Lung (tissue), 12 donors: ENCODE results near the gene PHLDB2. TPM values are rescaled to one million over a fixed set of nuclear protein-coding genes. Genes with fewer than 3 reads are reported as not detected.
A peak's percentile ranks its signal among the peaks of the same experiment; 100 is the strongest.

Experiments
- ATAC-seq: fragments of 200-7000 bp; cut with Tn5 transposase; one replicate; pipeline ENCODE4 v1.9.1; 2020; ENCODE audit warnings: moderate number of reproducible peaks; ENCODE audit not compliant: insufficient read depth, low FRiP score
- DNase-seq, 3 donors: peaks; one replicate each; pipeline ENCODE4 v3.0.0-alpha.2; 2013 to 2017
- H3K27ac ChIP-seq, 2 donors: one replicate each; pipeline ENCODE4 v1.5.1; 2013; ENCODE audit warnings: mild to moderate bottlenecking in 2 of 2, moderate library complexity in 2 of 2, control low read depth in 1 of 2, inconsistent platforms in 1 of 2, low read depth in 1 of 2, low read length in 1 of 2
- H3K27me3 ChIP-seq, 3 donors: one replicate each; pipeline ENCODE4 v1.5.1; 2013; ENCODE audit warnings: low read length in 2 of 3; ENCODE audit not compliant: control insufficient read depth in 3 of 3, insufficient read depth in 3 of 3
- H3K36me3 ChIP-seq, 4 donors: one replicate each; pipeline ENCODE4 v1.5.1; 2013; ENCODE audit warnings: low read length in 4 of 4, mild to moderate bottlenecking in 1 of 4, moderate library complexity in 1 of 4; ENCODE audit not compliant: control insufficient read depth in 4 of 4, insufficient read depth in 4 of 4
- H3K4me1 ChIP-seq, 5 donors: one replicate each; pipeline ENCODE4 v1.5.1; 2013; ENCODE audit warnings: low read length in 5 of 5, mild to moderate bottlenecking in 2 of 5, moderate library complexity in 1 of 5; ENCODE audit not compliant: control insufficient read depth in 5 of 5, insufficient read depth in 5 of 5
- H3K4me3 ChIP-seq: one replicate; pipeline ENCODE4 v1.5.1; 2013; ENCODE audit warnings: mild to moderate bottlenecking, control low read depth, moderate library complexity
- H3K9ac ChIP-seq, 2 donors: one replicate each; pipeline ENCODE4 v1.5.1; 2013; ENCODE audit warnings: low read length in 2 of 2, control low read depth in 1 of 2; ENCODE audit not compliant: insufficient read depth in 1 of 2
- H3K9me3 ChIP-seq, 4 donors: one replicate each; pipeline ENCODE4 v1.5.1; 2013; ENCODE audit warnings: low read length in 3 of 4, mild to moderate bottlenecking in 1 of 4, moderate library complexity in 1 of 4; ENCODE audit not compliant: control insufficient read depth in 4 of 4, insufficient read depth in 3 of 4
- CTCF ChIP-seq: IDR thresholded peaks from 2 replicates; pipeline ENCODE4 v1.5.1; 2012; ENCODE audit warnings: mild to moderate bottlenecking; ENCODE audit errors: control extremely low read depth, extremely low read depth
- whole genome bisulfite sequencing, 2 donors: extraction: QIAGEN DNeasy Blood & Tissue Kit; methylation state at CpG; one replicate each; pipeline ENCODE4 v1.1.7; 2013; 5-methylcytosine and 5-hydroxymethylcytosine counted together
- polyA plus RNA-seq, 2 donors: library from polyadenylated mRNA; stranded (reverse); fragments of 200-250 nt; gene quantifications; one replicate each; pipeline ENCODE4 v1.2.1, GENCODE V29; 2013
- total RNA-seq, 2 donors: library from RNA; depleted of rRNA in 1 of 2; stranded (reverse); fragments of >200 nt in 1 of 2; gene quantifications; one replicate each; pipeline ENCODE4 v1.2.1, GENCODE V29; 2014 to 2021
- donor health status: control.
- donor health status: control.
- donor health status: Bipolar disorder and iron deficiency.
- donor health status: healthy.
- donor health status: DM: yes; HTN: yes; CAD: no.

The PHLDB2 gene
- total and polyA plus RNA-seq, 4 donors, result 14.4 to 58.1 (median 26.7) TPM

- Histone ChIP-seq H3K27me3 (no peaks in the 10 kb centered on the region), H3K4me3 (no peak overlapping the region), H3K9ac (no peak overlapping the region), H3K27ac (no peak overlapping the region), H3K36me3 (peaks cover 3 to 8% (median 6%) of the 10 kb centered on the region in 4 donors), H3K9me3 (peaks cover 0 to 3% (median under 1%) of the 10 kb centered on the region in 4 donors), H3K4me1 (peaks cover 0 to 30% (median 0%) of the 10 kb centered on the region in 5 donors)
- TF ChIP-seq CTCF, result no peak
- DNase-seq (no peak), ATAC-seq (no peak)
- WGBS, 2 donors, result 83 to 87% methylated on average over 2 of the region's 2 CpGs
Measured at GRCh38 chr3:111882194-111882593, 23.1 kb downstream of the PHLDB2 start.

- peaks cover 3 to 8% (median 6%) of the 10 kb centered on the region in 4 donors for H3K36me3 ChIP-seq
- no peak overlapping the region for H3K9ac ChIP-seq
- no peak for ATAC-seq
- peak overlapping the region in 1 of 2 donors; percentile 74 for H3K27ac ChIP-seq
- H3K4me1 ChIP-seq, result peaks cover 0 to 31% (median 0%) of the 10 kb centered on the region in 5 donors
- H3K4me3 ChIP-seq, result no peak overlapping the region
- no peaks in the 10 kb centered on the region for H3K27me3 ChIP-seq
- no peak for DNase-seq
- TF ChIP-seq CTCF, result no peak
- peaks cover 0 to 3% (median under 1%) of the 10 kb centered on the region in 4 donors for H3K9me3 ChIP-seq
Measured at GRCh38 chr3:111882799-111883198, 23.7 kb downstream of the PHLDB2 start.

GRCh38 chr3:111884411-111885018 lies 25.4 kb downstream of the PHLDB2 start:
- ATAC-seq (no peak), DNase-seq (no peak)
- Histone ChIP-seq H3K4me3 (no peak overlapping the region), H3K27ac (peak overlapping the region in 1 of 2 donors; percentile 58), H3K36me3 (peaks cover 3 to 10% (median 6%) of the 10 kb centered on the region in 4 donors), H3K4me1 (peaks cover 0 to 30% (median 0%) of the 10 kb centered on the region in 5 donors), H3K9me3 (peaks cover 0 to 3% (median under 1%) of the 10 kb centered on the region in 4 donors), H3K27me3 (no peaks in the 10 kb centered on the region), H3K9ac (no peak overlapping the region)
- TF ChIP-seq CTCF, result no peak
- WGBS, 2 donors, result 93 to 95% methylated on average over 11 of the region's 11 CpGs
